Suprapubic skin (tissue), 4 donors: ENCODE data around the gene BBS2.

Experiments
- EP300 ChIP-seq: sonication (generic); formaldehyde crosslinking; IDR thresholded peaks from one replicate; pipeline ENCODE4 v1.6.1; 2017; ENCODE audit warnings: antibody characterized with exemption
- POLR2A ChIP-seq, 2 donors: fragments of 450-650 bp; IDR thresholded peaks; one replicate each; pipeline ENCODE4 v1.6.1; 2017; ENCODE audit warnings: antibody characterized with exemption in 2 of 2, mild to moderate bottlenecking in 2 of 2, moderate library complexity in 2 of 2
- POLR2AphosphoS5 ChIP-seq, 3 donors: sonication (generic); formaldehyde crosslinking; IDR thresholded peaks; one replicate each; pipeline ENCODE4 v1.6.1; 2017; ENCODE audit warnings: antibody characterized with exemption in 3 of 3
- TF ChIP-seq, protein P1 (sequence below), 2 donors: fragments of 200-600 bp in 1 of 2; fragments of 450-650 bp in 1 of 2; sonication (generic) in 1 of 2; IDR thresholded peaks; one replicate each; pipeline ENCODE4 v1.5.1; 2016 to 2019; ENCODE audit warnings: antibody characterized with exemption in 2 of 2, mild to moderate bottlenecking in 1 of 2, moderate library complexity in 1 of 2

DNA sequence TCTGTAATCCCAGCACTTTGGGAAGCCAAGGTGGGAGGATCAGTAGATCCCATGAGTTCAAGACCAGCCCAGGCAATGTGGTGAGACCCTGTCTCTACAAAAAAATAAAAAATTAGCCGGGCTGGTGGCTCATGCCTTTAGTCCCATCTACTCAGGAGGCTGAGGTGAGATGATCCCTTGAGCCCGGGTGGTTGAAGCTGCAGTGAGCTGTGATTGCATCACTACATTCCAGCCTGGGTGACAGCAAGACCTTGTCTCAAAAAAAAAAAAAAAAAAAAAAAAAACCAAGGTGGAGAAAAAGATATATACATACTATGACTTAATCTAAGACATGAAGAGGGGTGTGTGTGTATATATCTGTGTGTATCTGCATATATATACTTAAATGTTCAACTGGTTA lies 26.7 kb downstream of the BBS2 start:
- TF ChIP-seq POLR2A (IDR thresholded peaks at IDR 0.05) = no peak
- TF ChIP-seq, protein P1, sequence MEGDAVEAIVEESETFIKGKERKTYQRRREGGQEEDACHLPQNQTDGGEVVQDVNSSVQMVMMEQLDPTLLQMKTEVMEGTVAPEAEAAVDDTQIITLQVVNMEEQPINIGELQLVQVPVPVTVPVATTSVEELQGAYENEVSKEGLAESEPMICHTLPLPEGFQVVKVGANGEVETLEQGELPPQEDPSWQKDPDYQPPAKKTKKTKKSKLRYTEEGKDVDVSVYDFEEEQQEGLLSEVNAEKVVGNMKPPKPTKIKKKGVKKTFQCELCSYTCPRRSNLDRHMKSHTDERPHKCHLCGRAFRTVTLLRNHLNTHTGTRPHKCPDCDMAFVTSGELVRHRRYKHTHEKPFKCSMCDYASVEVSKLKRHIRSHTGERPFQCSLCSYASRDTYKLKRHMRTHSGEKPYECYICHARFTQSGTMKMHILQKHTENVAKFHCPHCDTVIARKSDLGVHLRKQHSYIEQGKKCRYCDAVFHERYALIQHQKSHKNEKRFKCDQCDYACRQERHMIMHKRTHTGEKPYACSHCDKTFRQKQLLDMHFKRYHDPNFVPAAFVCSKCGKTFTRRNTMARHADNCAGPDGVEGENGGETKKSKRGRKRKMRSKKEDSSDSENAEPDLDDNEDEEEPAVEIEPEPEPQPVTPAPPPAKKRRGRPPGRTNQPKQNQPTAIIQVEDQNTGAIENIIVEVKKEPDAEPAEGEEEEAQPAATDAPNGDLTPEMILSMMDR (IDR thresholded peaks at IDR 0.05) = no peak
- no peak for TF ChIP-seq EP300
- no peak for TF ChIP-seq POLR2AphosphoS5 (IDR thresholded peaks at IDR 0.05)
